Endothelial cell of umbilical vein (primary cell): ENCODE data around the gene TBCD. TPM values are rescaled to one million over a fixed set of nuclear protein-coding genes. Genes with fewer than 3 reads are reported as not detected.

Source experiments
- BruUV-seq: library from RNA; stranded (reverse); fragments of 400-500 nt; replicated peaks from 2 replicates; lab custom pipeline; 2021; lab: Mats Ljungman, UMichigan
- CTCF ChIA-PET: fragments of 300-600, 350-600 bp; sonication (Branson Sonifier 250); formaldehyde crosslinking; loops from one replicate; lab custom pipeline; 2021; ENCODE audit warnings: antibody characterized with exemption, inconsistent platforms; lab: Charles Lee
- POLR2A ChIA-PET: fragments of 300-600, 350-600 bp; sonication (Branson Sonifier 250); formaldehyde crosslinking; loops from one replicate; lab custom pipeline; 2021; ENCODE audit warnings: antibody characterized with exemption, inconsistent platforms; lab: Charles Lee
- DNase-seq: peaks from one replicate; pipeline ENCODE4 v3.0.0-alpha.2; 2011; ENCODE audit warnings: low read depth, low spot score
- FAIRE-seq: peaks from 2 replicates; lab custom pipeline; 2011; peaks lifted over from hg19 to GRCh38; lab: Jason Lieb, UNC
- H2AFZ ChIP-seq: 2 replicates; pipeline ENCODE4 v1.6.0; 2012; ENCODE audit warnings: low read depth, low read length, control low read depth, inconsistent platforms
- H3K27ac ChIP-seq: 2 replicates; pipeline ENCODE4 v1.5.1; 2011; ENCODE audit warnings: low read depth, mild to moderate bottlenecking, control low read depth, low read length, moderate library complexity; ENCODE audit not compliant: insufficient read depth
- H3K27me3 ChIP-seq, 2 experiments: 2 replicates each; pipeline versions ENCODE4 v1.6.0 to v1.6.1; 2011; ENCODE audit warnings: low read length in 2 of 2, mixed read lengths in 1 of 2; ENCODE audit not compliant: control insufficient read depth in 2 of 2, insufficient read depth in 2 of 2
- H3K36me3 ChIP-seq, 2 experiments: 2 replicates in 1 of 2; 3 replicates in 1 of 2; pipeline ENCODE4 v1.5.1; 2011; ENCODE audit warnings: low read length in 2 of 2, mild to moderate bottlenecking in 1 of 2, moderate library complexity in 1 of 2; ENCODE audit not compliant: control insufficient read depth in 2 of 2, insufficient read depth in 2 of 2; ENCODE audit errors: extremely low read depth in 1 of 2
- H3K4me1 ChIP-seq: 3 replicates; pipeline ENCODE4 v1.5.1; 2011; ENCODE audit warnings: mild to moderate bottlenecking, low read length; ENCODE audit not compliant: control insufficient read depth, insufficient read depth; ENCODE audit errors: extremely low read depth
- H3K4me2 ChIP-seq: 2 replicates; pipeline ENCODE4 v1.6.1; 2011; ENCODE audit warnings: low read length, control low read depth, mixed read lengths; ENCODE audit not compliant: insufficient read depth
- H3K4me3 ChIP-seq, 3 experiments: fragments of 200-600 bp in 1 of 3; sonication (generic), shearing (Covaris generic) in 1 of 3; replicated peaks in 1 of 3; 2 replicates each; pipeline ENCODE4 v1.5.1; 2011 to 2016; ENCODE audit warnings: control low read depth in 3 of 3, low read length in 3 of 3, mild to moderate bottlenecking in 2 of 3, inconsistent platforms in 1 of 3, low read depth in 1 of 3, moderate library complexity in 1 of 3; ENCODE audit not compliant: insufficient read depth in 1 of 3
- H3K79me2 ChIP-seq: 2 replicates; pipeline ENCODE4 v1.6.0; 2012; ENCODE audit warnings: low read length, inconsistent platforms; ENCODE audit not compliant: control insufficient read depth, insufficient read depth
- H3K9ac ChIP-seq: replicated peaks from 2 replicates; pipeline ENCODE3; 2011; ENCODE audit warnings: low read length, control low read depth; ENCODE audit not compliant: insufficient read depth; ENCODE audit errors: extremely low read depth
- H3K9me1 ChIP-seq: replicated peaks from 3 replicates; pipeline ENCODE4 v1.6.0; 2011; ENCODE audit warnings: mild to moderate bottlenecking, low read length; ENCODE audit not compliant: control insufficient read depth, insufficient read depth; ENCODE audit errors: extremely low read depth
- H3K9me3 ChIP-seq: replicated peaks from 2 replicates; pipeline ENCODE4 v1.5.1; 2012; ENCODE audit warnings: low read length, inconsistent platforms; ENCODE audit not compliant: control insufficient read depth, insufficient read depth
- H4K20me1 ChIP-seq: replicated peaks from 2 replicates; pipeline ENCODE3; 2011; ENCODE audit warnings: mild to moderate bottlenecking, low read length; ENCODE audit not compliant: control insufficient read depth, insufficient read depth; ENCODE audit errors: extremely low read depth
- JUN ChIP-seq: IDR thresholded peaks from 2 replicates; pipeline ENCODE4 v1.6.1; 2011; ENCODE audit warnings: borderline replicate concordance, low read depth; ENCODE audit not compliant: insufficient read length, insufficient read depth
- MYC ChIP-seq: IDR thresholded peaks from one replicate; pipeline ENCODE4 v1.6.1; 2011; ENCODE audit warnings: mild to moderate bottlenecking, low read depth, low read length
- POLR2A ChIP-seq: IDR thresholded peaks from 2 replicates; pipeline ENCODE4 v1.6.1; 2012; ENCODE audit warnings: low read depth, mild to moderate bottlenecking, control low read depth, low read length
- POLR2AphosphoS5 ChIP-seq: IDR thresholded peaks from 2 replicates; pipeline ENCODE4 v1.6.1; 2012; ENCODE audit warnings: low read depth, mild to moderate bottlenecking, control low read depth, low read length, moderate library complexity; ENCODE audit not compliant: insufficient read depth
- dilution Hi-C: fragments of 300-500 bp; cut with MboI; formaldehyde crosslinking; loops from one replicate; pipeline ENCODE4 v1.15.0; 2019; ENCODE audit warnings: low sequenced_read_pairs; ENCODE audit not compliant: extremely low pct_ligation_motif_present
- intact Hi-C: fragments of 100-400 bp; cut with micrococcal nuclease; formaldehyde crosslinking; loops from one replicate; pipeline ENCODE4 v1.10.0; 2022
- polyA plus RNA-seq, 4 experiments: library from polyadenylated mRNA; depleted of rRNA in 3 of 4; stranded (reverse) in 3 of 4; unstranded in 1 of 4; fragments of >200 nt; gene quantifications; 2 replicates each; pipeline versions ENCODE4 v1.2.1 to v1.2.3, GENCODE V29; 2011 to 2012; ENCODE audit warnings: missing spikeins in 1 of 4
- total RNA-seq: library from RNA; stranded (reverse); gene quantifications from 2 replicates; pipeline ENCODE4 v1.2.3, GENCODE V29; 2021
- TF ChIP-seq, protein P1 (sequence below), 2 donors: IDR thresholded peaks; 1 replicate in 1 of 2; 2 replicates in 1 of 2; pipeline ENCODE4 v1.5.1; 2011; ENCODE audit warnings: low read length in 2 of 2, mild to moderate bottlenecking in 2 of 2, moderate library complexity in 2 of 2, control low read depth in 1 of 2, inconsistent platforms in 1 of 2, low read depth in 1 of 2; ENCODE audit not compliant: insufficient read depth in 1 of 2; ENCODE audit errors: extremely low read depth in 1 of 2
- TF ChIP-seq, protein P2 (sequence below): IDR thresholded peaks from 2 replicates; pipeline ENCODE4 v1.6.1; 2011; ENCODE audit not compliant: insufficient read depth, insufficient read length

TBCD gene
- total and polyA plus RNA-seq, 2 donors (not counting 3 experiments of a cell fraction or from before 2014, with no cell fraction given): 121 to 145 TPM

DNA sequence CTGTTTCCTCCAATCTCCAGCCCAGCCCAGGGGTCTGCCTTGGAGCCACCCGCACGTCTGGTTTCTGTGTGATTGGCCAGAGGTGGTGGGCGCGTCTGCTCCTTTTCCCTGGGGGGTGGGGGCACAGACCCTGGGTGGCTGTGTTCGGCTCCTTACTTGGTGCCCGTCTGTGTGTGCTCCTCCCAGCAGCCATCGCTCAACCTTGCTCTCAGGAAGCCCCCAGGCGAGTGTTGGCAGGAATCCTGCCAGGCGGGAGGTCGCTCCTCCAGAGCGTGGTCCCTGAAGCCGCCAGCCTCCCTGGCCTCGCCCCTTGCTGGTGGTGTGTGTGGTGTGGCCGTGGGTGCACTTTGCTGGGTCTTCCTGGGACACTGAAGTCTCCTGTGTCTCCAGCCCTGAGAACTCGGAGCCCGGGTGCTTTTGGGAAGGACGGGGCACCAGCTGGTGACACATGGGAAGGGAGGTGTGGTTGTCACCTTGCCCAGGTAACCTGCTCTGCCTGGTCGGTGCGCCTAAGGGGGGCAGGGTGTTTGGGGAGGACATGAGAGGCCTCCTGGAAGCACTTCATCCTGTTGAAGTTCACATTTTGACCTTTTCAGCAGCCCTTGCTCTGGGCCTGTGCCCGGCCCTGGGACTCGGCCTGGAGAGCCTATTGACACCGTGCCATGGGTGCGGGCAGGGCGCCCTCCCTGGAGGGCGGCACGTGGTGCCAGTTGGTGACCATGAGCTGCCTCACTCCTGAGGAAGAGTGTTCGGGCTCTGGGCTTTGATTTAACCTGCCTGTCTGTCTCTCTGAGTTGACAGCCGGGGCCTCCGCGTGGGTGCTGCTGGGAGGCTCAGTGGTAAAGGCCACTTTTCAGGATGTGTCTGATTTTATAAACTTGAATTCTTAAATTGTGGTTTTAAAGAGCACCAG, 137.0 kb downstream of the TBCD start:
- no peaks in the 10 kb centered on the region for H3K27me3 ChIP-seq
- no peak for FAIRE-seq
- BruUV-seq: no TSS peak
- no peaks in the 10 kb centered on the region for H3K9me1 ChIP-seq
- ChIA-PET POLR2A (no interaction called here), CTCF (interaction anchor here (1.0 kb wide), 1 partner anchor 12 kb away, joined by 3 read pairs; no protein-coding TSS in a partner anchor)
- H3K27ac ChIP-seq: no peak overlapping the region
- intact Hi-C loops (no loop called here), dilution Hi-C loops (no loop called here)
- H3K4me3 ChIP-seq: no peak overlapping the region
- H3K4me1 ChIP-seq: peaks cover 14% of the 10 kb centered on the region
- H3K79me2 ChIP-seq: peaks cover 18% of the 10 kb centered on the region
- no peak overlapping the region for H3K4me2 ChIP-seq
- H3K36me3 ChIP-seq: peaks cover 2 to 17% of the 10 kb centered on the region in 2 experiments
- H3K9ac ChIP-seq: no peak overlapping the region
- H3K9me3 ChIP-seq: no peaks in the 10 kb centered on the region
- H4K20me1 ChIP-seq: no peaks in the 10 kb centered on the region
- DNase-seq: no peak
- TF ChIP-seq, protein P1, sequence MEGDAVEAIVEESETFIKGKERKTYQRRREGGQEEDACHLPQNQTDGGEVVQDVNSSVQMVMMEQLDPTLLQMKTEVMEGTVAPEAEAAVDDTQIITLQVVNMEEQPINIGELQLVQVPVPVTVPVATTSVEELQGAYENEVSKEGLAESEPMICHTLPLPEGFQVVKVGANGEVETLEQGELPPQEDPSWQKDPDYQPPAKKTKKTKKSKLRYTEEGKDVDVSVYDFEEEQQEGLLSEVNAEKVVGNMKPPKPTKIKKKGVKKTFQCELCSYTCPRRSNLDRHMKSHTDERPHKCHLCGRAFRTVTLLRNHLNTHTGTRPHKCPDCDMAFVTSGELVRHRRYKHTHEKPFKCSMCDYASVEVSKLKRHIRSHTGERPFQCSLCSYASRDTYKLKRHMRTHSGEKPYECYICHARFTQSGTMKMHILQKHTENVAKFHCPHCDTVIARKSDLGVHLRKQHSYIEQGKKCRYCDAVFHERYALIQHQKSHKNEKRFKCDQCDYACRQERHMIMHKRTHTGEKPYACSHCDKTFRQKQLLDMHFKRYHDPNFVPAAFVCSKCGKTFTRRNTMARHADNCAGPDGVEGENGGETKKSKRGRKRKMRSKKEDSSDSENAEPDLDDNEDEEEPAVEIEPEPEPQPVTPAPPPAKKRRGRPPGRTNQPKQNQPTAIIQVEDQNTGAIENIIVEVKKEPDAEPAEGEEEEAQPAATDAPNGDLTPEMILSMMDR (IDR thresholded peaks at IDR 0.05; ENCODE audit: extremely low read depth in 1 of 2, insufficient read depth in 1 of 2, low read depth in 1 of 2, low read length in 2 of 2): no peak
- TF ChIP-seq, protein P2, sequence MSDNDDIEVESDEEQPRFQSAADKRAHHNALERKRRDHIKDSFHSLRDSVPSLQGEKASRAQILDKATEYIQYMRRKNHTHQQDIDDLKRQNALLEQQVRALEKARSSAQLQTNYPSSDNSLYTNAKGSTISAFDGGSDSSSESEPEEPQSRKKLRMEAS: no peak
- TF ChIP-seq MYC: no peak
- no peak for TF ChIP-seq POLR2AphosphoS5
- TF ChIP-seq JUN: no peak
- TF ChIP-seq POLR2A: no peak
- H2AFZ ChIP-seq: no peak overlapping the region
